Measurements from ENCODE around the gene ACOX1. TPM values are rescaled to one million over a fixed set of nuclear protein-coding genes. Genes with fewer than 3 reads are reported as not detected.
A peak's percentile ranks its signal among the peaks of the same experiment; 100 is the strongest.

ACOX1 gene
- total RNA-seq, 1 donor from 2014 or later: 53.0 TPM

- DNase-seq (ENCODE audit: low spot score): no peak
Observed at GRCh38 chr17:75909051-75909811, 69.7 kb downstream of the ACOX1 start.

- no peak for DNase-seq (ENCODE audit: low spot score)
Observed at GRCh38 chr17:75908201-75908600, 70.8 kb downstream of the ACOX1 start.

GRCh38 chr17:75906143-75906884, 72.7 kb downstream of the ACOX1 start:
- no peak for DNase-seq (ENCODE audit: low spot score)

GRCh38 chr17:75904749-75905521, 74.0 kb downstream of the ACOX1 start, which contains the start of gene MRPL38:
Gene MRPL38, minus strand, starts transcription at chr17:75904884. Its CDS starts 9 bp downstream, at chr17:75904875.
- peak; percentile 93 for DNase-seq (ENCODE audit: low spot score)

- DNase-seq (ENCODE audit: low spot score): no peak
Observed at GRCh38 chr17:75902406-75902805, 76.6 kb downstream of the ACOX1 start.

GRCh38 chr17:75901727-75902126, 77.2 kb downstream of the ACOX1 start:
- DNase-seq (ENCODE audit: low spot score): no peak

- DNase-seq (ENCODE audit: low spot score): no peak
Observed at GRCh38 chr17:75900691-75901533, 78.1 kb downstream of the ACOX1 start.

GRCh38 chr17:75899767-75900468, 79.0 kb downstream of the ACOX1 start:
- no peak for DNase-seq (ENCODE audit: low spot score)

GRCh38 chr17:75899353-75899752, 79.6 kb downstream of the ACOX1 start:
- no peak for DNase-seq (ENCODE audit: low spot score)

- DNase-seq (ENCODE audit: low spot score): no peak
Observed at GRCh38 chr17:75898791-75899190, 80.2 kb downstream of the ACOX1 start.

- DNase-seq (ENCODE audit: low spot score): no peak
Observed at GRCh38 chr17:75898065-75898464, 80.9 kb downstream of the ACOX1 start.

- DNase-seq (ENCODE audit: low spot score): no peak
Observed at GRCh38 chr17:75897160-75898019, 81.6 kb downstream of the ACOX1 start.

GRCh38 chr17:75896415-75897159, 82.4 kb downstream of the ACOX1 start, which contains the start of gene TRIM65:
Gene TRIM65, minus strand, starts transcription at chr17:75896951. Its CDS starts 14 bp downstream, at chr17:75896937.
- DNase-seq (ENCODE audit: low spot score): peak; percentile 83

- no peak for DNase-seq (ENCODE audit: low spot score)
Observed at GRCh38 chr17:75895370-75896155, 83.4 kb downstream of the ACOX1 start.

GRCh38 chr17:75894049-75894733, 84.8 kb downstream of the ACOX1 start:
- DNase-seq (ENCODE audit: low spot score): no peak

- no peak for DNase-seq (ENCODE audit: low spot score)
Observed at GRCh38 chr17:75893305-75894048, 85.5 kb downstream of the ACOX1 start.
